Measurements from ENCODE around the gene FAAP20.

The FAAP20 gene

GRCh38 chr1:2194898-2195673 is 514 bp upstream of the FAAP20 start:
- DNase-seq (ENCODE audit: low spot score), result peak; percentile 79

- no peak for DNase-seq (ENCODE audit: low spot score)
These were observed 874 bp downstream of the FAAP20 start for GRCh38 chr1:2193514-2194281.

GRCh38 chr1:2192031-2192995 is 2.3 kb downstream of the FAAP20 start:
- no peak for DNase-seq (ENCODE audit: low spot score)

GRCh38 chr1:2190491-2190976 is 4.0 kb downstream of the FAAP20 start:
- DNase-seq (ENCODE audit: low spot score), result no peak

GRCh38 chr1:2189459-2190425 is 4.8 kb downstream of the FAAP20 start:
- peak; percentile 66 for DNase-seq (ENCODE audit: low spot score)

GRCh38 chr1:2188336-2188735 is 6.2 kb downstream of the FAAP20 start:
- DNase-seq (ENCODE audit: low spot score), result no peak

- DNase-seq (ENCODE audit: low spot score), result no peak
These were observed 7.0 kb downstream of the FAAP20 start for GRCh38 chr1:2187619-2188018.

GRCh38 chr1:2186901-2187300 is 7.7 kb downstream of the FAAP20 start:
- no peak for DNase-seq (ENCODE audit: low spot score)

GRCh38 chr1:2185880-2186855 is 8.4 kb downstream of the FAAP20 start:
- no peak for DNase-seq (ENCODE audit: low spot score)

GRCh38 chr1:2184934-2185333 is 9.6 kb downstream of the FAAP20 start:
- no peak for DNase-seq (ENCODE audit: low spot score)

GRCh38 chr1:2184531-2184930 is 10.0 kb downstream of the FAAP20 start:
- DNase-seq (ENCODE audit: low spot score), result no peak

GRCh38 chr1:2183937-2184334 is 10.6 kb downstream of the FAAP20 start:
- no peak for DNase-seq (ENCODE audit: low spot score)

GRCh38 chr1:2182376-2182775 is 12.2 kb downstream of the FAAP20 start:
- DNase-seq (ENCODE audit: low spot score), result no peak

GRCh38 chr1:2181752-2182151 is 12.8 kb downstream of the FAAP20 start:
- DNase-seq (ENCODE audit: low spot score), result no peak

- no peak for DNase-seq (ENCODE audit: low spot score)
These were observed 13.3 kb downstream of the FAAP20 start for GRCh38 chr1:2181271-2181670.

- no peak for DNase-seq (ENCODE audit: low spot score)
These were observed 14.0 kb downstream of the FAAP20 start for GRCh38 chr1:2180297-2181245.

GRCh38 chr1:2179283-2180013 is 15.1 kb downstream of the FAAP20 start:
- DNase-seq (ENCODE audit: low spot score), result no peak

GRCh38 chr1:2178875-2179274 is 15.7 kb downstream of the FAAP20 start:
- DNase-seq (ENCODE audit: low spot score), result no peak

All from LoVo (cell line).